SW480 (cell line): ENCODE data around the gene ADORA3.

Experiments
- DNase-seq: peaks from one replicate; pipeline ENCODE4 v3.0.0-alpha.2; 2016; ENCODE audit warnings: low spot score

ADORA3 gene

GRCh38 chr1:111474521-111474920 lies 28.9 kb downstream of the ADORA3 start:
- DNase-seq, result no peak

GRCh38 chr1:111474106-111474505 lies 29.3 kb downstream of the ADORA3 start:
- DNase-seq, result no peak

DNA sequence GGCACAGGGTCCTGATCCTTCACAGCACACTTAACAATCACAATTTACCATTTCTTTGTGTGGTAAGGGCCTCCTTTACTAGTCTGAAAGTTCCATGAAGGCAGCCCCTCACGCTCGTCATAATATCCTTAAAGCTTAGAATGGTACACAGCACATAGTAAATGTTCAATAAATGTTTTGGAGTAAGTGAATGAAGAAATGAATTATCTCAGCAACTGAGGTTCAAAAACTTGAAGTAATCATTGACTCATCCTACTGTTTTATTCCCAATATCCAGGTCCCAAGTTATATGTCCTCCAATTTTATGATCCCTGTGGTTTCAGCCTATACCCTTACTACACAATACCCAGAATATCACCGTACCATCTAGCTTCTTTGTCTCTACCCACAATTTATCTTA lies 31.9 kb downstream of the ADORA3 start:
- DNase-seq, result no peak

DNA sequence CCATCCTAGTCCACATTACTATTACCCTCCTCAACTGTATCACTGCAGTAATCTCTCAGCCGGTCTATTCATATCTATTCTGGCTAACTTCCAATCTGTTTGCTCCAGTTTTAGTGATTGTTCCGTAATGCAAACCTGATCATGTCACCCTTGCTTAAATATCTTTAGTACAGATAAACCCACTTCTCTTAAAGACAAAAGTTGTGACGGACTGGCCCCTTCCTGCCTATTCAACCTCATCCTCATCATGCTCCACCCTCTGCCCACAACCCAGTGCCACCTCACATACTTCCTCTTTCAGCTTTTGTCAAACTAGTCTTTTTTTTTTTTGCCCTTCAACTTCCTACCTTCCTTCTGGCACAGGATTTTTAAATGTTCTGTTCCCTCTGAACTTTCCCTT lies 32.4 kb downstream of the ADORA3 start:
- no peak for DNase-seq

GRCh38 chr1:111470596-111470995 lies 32.8 kb downstream of the ADORA3 start:
- no peak for DNase-seq

DNA sequence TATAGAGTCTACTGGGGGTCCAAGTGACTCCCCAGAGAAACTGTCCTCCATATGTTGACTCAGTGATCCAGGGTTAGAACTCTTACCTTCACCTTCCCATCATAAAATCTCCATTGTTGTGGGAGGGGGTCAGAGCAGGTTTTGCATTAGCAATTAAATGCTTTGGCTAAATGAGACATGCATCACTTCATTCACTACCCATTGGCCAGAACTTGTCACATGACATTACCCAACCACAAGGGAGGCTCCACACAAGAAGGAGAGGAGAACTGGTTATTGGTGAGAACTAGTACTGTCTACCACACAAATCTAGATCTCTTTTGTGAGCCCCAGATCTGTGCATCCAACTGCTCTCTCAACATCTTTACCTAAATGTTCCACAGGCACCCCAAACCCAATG lies 33.9 kb downstream of the ADORA3 start:
- no peak for DNase-seq

DNA sequence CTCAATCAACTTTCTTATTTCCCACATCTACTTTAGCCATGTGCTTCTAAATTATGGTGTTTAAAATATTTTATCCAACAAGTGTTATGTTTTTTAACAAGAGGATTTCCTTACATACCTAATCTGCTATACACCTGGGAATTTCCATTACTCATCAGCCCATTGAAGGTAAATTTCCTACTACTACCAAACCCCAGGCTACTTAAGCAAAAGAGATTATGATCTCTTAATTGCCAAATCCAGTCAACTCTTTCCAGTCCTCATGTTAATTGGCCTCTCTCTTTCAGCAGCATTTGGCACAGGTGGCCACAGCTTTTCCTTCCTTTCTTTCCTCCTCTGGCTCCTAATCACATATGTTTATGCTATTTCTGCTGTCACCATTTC lies 34.7 kb downstream of the ADORA3 start:
- DNase-seq, result no peak

DNA sequence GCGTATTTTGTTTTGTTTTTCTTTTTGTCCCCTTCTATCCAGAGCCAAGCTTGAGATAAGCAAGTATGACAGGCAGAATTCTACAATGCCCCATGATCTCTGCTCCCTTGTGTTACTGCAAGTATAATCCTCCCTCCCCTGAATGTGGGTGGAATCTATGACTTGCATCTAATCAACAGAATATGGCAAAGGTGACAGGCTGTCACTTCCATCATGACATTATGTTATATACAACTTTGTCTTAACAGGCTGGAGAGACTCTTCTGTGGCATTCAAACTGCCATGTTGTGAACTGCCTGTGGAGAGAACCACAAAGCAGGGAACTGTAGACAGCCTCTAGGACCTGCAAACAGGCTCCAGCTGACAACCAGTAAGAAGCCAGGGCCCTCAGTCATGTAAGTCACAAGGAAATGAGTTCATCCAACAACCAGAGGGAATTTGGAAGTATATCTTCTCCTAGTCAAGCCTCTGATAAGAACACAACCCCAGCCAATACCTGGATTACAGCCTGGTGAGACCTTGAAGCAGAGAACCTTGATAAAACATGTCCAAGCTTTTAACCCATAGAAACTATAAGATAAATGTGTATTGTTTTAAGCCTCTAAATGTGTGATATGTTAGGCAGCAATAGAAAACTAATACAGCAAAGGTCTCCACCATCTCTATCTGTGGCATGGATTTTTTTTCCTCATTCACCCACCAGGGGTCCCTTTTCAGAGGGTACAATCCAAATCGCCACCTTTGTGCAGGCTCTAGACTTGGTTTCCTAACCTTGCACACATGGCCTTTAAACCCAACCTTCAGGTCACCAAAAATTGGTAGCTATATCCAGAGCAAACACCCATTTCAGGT lies 35.3 kb downstream of the ADORA3 start:
- DNase-seq, result no peak

DNA sequence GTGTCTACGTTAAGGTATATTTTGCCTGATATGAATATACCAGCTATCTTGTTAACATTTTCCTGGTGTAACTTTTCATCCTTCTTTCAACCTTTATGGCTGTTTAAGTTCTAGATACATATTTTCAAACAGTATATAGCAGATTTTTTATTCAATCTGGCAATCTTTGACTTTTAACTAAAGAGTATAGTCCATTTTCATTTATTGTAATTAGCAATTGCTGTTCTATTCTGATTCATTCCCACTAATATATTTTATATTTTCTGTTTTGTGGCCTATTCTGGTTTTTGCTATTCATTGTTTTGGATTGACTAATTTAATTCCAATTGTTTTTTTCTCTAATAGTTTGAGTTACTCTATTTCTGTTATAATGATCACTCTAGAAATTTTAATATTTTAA lies 37.0 kb downstream of the ADORA3 start:
- DNase-seq, result no peak

GRCh38 chr1:111465754-111466153 lies 37.7 kb downstream of the ADORA3 start:
- DNase-seq, result no peak

- no peak for DNase-seq
These were observed 40.3 kb downstream of the ADORA3 start for GRCh38 chr1:111463029-111463683.

DNA sequence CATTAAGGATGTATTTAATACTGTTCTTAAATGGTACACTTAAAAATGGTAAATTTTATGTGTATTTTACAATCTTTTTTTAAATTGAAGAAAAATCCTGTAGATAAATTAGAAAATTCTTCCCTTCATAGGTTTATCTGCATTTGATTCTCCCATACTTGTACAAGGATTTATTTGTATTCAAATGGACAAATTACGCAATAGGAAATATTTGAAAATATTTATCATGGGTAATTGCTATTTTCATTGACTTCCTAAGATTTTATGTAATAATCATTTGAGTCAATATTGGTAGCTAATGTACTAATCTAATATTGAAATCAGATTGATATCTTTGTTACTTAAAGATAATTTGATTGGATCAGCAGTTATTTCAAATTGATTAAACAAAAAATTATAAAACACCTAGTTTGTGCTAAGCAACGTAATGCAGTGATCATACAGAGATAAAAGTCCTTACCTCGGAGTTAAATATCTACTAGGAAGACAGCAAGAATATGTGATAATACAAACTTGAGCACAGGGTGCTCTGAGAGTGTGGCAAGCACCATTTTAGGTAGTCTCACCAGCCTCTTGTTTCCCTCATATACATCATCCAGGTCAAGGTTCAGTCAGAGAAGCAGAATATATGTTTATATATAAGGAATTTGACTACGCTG lies 40.9 kb downstream of the ADORA3 start:
- no peak for DNase-seq

DNA sequence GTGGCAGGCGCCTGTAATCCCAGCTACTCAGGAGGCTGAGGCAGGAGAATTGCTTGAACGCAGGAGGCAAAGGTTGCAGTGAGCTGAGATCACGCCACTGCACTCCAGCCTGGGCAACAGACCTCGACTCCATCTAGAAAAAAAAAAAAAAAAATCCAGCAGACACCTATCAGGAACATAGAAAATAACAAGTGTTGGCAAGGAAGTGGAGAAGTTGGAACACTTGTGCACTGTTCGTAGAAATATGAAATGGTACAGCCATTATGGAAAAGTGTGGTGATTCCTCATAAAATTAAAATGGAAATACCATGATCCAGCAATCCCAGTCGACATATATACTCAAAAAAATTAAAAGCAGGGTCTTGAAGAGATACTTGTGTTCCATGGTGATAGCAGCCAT lies 41.7 kb downstream of the ADORA3 start:
- no peak for DNase-seq

GRCh38 chr1:111455642-111456031 lies 47.8 kb downstream of the ADORA3 start:
- no peak for DNase-seq

DNA sequence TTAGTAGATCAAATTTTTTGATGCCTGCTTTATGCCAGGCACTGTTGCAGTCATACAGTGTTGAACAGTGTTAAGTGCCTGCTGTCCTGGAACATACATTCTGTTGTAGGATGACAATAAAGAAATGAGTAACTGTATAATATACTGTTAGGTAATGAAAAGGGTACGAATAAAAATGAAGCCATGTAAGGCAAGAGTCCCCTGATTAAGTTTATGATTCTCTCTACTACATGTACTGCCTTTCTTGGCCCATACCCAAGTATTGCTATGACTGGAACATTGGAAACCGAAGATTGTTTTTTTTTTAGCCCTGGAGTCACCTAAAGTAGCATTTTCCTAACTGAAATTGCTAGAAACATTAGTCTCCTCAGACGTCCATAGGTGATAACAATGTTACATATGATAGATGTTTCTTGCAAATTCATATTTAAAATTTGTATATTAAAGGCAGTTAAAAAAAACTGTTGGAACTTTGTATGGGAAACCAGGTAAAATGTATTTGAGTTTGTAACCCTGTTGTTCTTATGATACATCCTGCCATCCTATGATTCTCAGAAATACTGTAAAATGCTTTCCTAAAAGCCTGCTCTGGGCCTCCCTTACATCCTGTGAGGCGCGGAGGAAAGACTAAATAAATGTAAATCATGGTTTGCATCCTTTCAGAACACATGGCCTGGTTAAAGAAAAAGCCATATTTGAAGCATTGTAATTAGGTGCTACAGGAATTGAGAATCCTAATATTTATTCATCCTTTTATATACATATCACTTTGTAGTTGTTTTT lies 48.4 kb downstream of the ADORA3 start:
- DNase-seq, result no peak

- no peak for DNase-seq
These were observed 49.7 kb downstream of the ADORA3 start for GRCh38 chr1:111453706-111454105.

DNA sequence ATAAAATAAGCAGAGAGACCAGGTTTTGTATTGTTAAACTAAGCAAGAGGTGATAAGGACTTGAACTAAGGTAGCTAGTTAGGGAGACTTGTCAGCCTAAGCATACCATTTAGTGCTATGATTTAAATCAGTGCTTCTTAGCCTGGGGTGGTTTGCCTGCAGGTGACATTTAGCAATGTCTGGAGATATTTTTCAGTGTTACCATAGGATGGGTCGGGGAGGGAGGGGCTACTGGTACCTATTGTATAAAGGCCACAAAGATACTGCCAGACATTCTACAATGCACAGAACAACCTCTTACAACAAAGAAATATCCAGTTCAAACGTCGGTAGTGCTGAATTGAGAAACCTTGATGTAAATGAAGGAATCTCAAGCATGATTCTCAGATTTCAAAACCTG lies 50.9 kb downstream of the ADORA3 start:
- DNase-seq, result no peak

GRCh38 chr1:111450185-111450584 lies 53.2 kb downstream of the ADORA3 start:
- no peak for DNase-seq

GRCh38 chr1:111449703-111450017 lies 53.8 kb downstream of the ADORA3 start:
- no peak for DNase-seq
